HCT116 (cell line): ENCODE results near the gene SLC22A7. TPM values are rescaled to one million over a fixed set of nuclear protein-coding genes. Genes with fewer than 3 reads are reported as not detected.

Experiments used
- ATAC-seq: fragments of 200-7000 bp; cut with Tn5 transposase; 2 replicates; pipeline ENCODE4 v1.9.1; 2020; ENCODE audit warnings: mild to moderate bottlenecking, moderate library complexity
- BruUV-seq: library from RNA; stranded (reverse); fragments of 400-500 nt; replicated peaks from 2 replicates; lab custom pipeline; 2021; lab: Mats Ljungman, UMichigan
- CTCF ChIA-PET: fragments of 300-600 bp; sonication (Branson Sonifier 250); formaldehyde crosslinking; loops from one replicate; lab custom pipeline; 2021; ENCODE audit warnings: antibody characterized with exemption; lab: Charles Lee
- POLR2A ChIA-PET: fragments of 300-600, 350-600 bp; sonication (Branson Sonifier 250); formaldehyde crosslinking; loops from one replicate; lab custom pipeline; 2021; ENCODE audit warnings: antibody characterized with exemption; lab: Charles Lee
- RAD21 ChIA-PET, 2 experiments: fragments of 300-600 bp; sonication (Branson Sonifier 250); formaldehyde crosslinking; loops; one replicate each; lab custom pipeline; 2023; ENCODE audit warnings: low total read pairs in 2 of 2; ENCODE audit not compliant: uncharacterized antibody in 2 of 2, unreplicated experiment in 2 of 2, low non-redundant PET in 1 of 2; lab: Charles Lee
- DNase-seq: peaks from one replicate; pipeline ENCODE4 v3.0.0-alpha.2; 2010; ENCODE audit warnings: low read depth, low spot score
- H2AFZ ChIP-seq: fragments of 200-600 bp; shearing (Covaris generic), sonication (generic); 2 replicates; pipeline ENCODE4 v1.6.1; 2017; ENCODE audit warnings: low read depth, mixed run types, mixed read lengths, antibody characterized with exemption, low read length; ENCODE audit not compliant: poor library complexity, severe bottlenecking
- H3K27ac ChIP-seq: 2 replicates; pipeline ENCODE4 v1.5.1; 2012; ENCODE audit warnings: low read depth, low read length
- H3K27me3 ChIP-seq: fragments of 200-600 bp; sonication (generic); 2 replicates; pipeline ENCODE4 v1.6.1; 2016; ENCODE audit warnings: mixed run types, low read length, mixed read lengths; ENCODE audit not compliant: insufficient read depth
- H3K36me3 ChIP-seq, 2 experiments: fragments of 200-500 bp in 1 of 2; fragments of 200-600 bp in 1 of 2; sonication (Bioruptor generic) in 1 of 2; sonication (generic) in 1 of 2; 2 replicates each; pipeline versions ENCODE4 v1.5.1 to v1.6.1; 2014 to 2016; ENCODE audit warnings: low read length in 2 of 2, inconsistent platforms in 1 of 2, mixed read lengths in 1 of 2, mixed run types in 1 of 2; ENCODE audit not compliant: insufficient read depth in 2 of 2, control insufficient read depth in 1 of 2
- H3K4me1 ChIP-seq, 2 experiments: fragments of 200-600 bp in 1 of 2; sonication (generic) in 1 of 2; 2 replicates each; pipeline versions ENCODE4 v1.5.1 to v1.6.1; 2012 to 2017; ENCODE audit warnings: low read length in 2 of 2, inconsistent platforms in 1 of 2, mild to moderate bottlenecking in 1 of 2, mixed read lengths in 1 of 2, mixed run types in 1 of 2, moderate library complexity in 1 of 2; ENCODE audit not compliant: insufficient read depth in 2 of 2, control insufficient read depth in 1 of 2
- H3K4me2 ChIP-seq: fragments of 200-600 bp; sonication (generic); 2 replicates; pipeline ENCODE4 v1.6.1; 2017; ENCODE audit warnings: mixed run types, low read length, mixed read lengths
- H3K4me3 ChIP-seq, 2 experiments: fragments of 200-600 bp in 1 of 2; sonication (generic) in 1 of 2; replicated peaks in 1 of 2; 2 replicates each; pipeline ENCODE4 v1.5.1; 2011 to 2016; ENCODE audit warnings: low read length in 2 of 2, control low read depth in 1 of 2, low read depth in 1 of 2, mild to moderate bottlenecking in 1 of 2, mixed read lengths in 1 of 2, mixed run types in 1 of 2
- H3K79me2 ChIP-seq: fragments of 200-600 bp; sonication (generic); 2 replicates; pipeline ENCODE4 v1.6.1; 2017; ENCODE audit warnings: mild to moderate bottlenecking, mixed run types, low read length, moderate library complexity, mixed read lengths; ENCODE audit not compliant: insufficient read depth
- H3K9ac ChIP-seq: fragments of 200-600 bp; sonication (generic); 2 replicates; pipeline ENCODE4 v1.6.1; 2016; ENCODE audit warnings: low read length, mixed read lengths
- H3K9me2 ChIP-seq: fragments of 200-600 bp; sonication (generic), shearing (Covaris generic); 2 replicates; pipeline ENCODE4 v1.6.1; 2017; ENCODE audit warnings: mixed run types, mild to moderate bottlenecking, moderate library complexity; ENCODE audit not compliant: insufficient read depth
- H3K9me3 ChIP-seq, 2 experiments: fragments of 200-500 bp in 1 of 2; fragments of 200-600 bp in 1 of 2; sonication (Bioruptor generic) in 1 of 2; sonication (generic) in 1 of 2; 2 replicates each; pipeline ENCODE4 v1.6.1; 2014 to 2017; ENCODE audit warnings: low read length in 2 of 2, mixed read lengths in 2 of 2, inconsistent platforms in 1 of 2, low read depth in 1 of 2, mild to moderate bottlenecking in 1 of 2, mixed run types in 1 of 2, moderate library complexity in 1 of 2; ENCODE audit not compliant: control insufficient read depth in 1 of 2, insufficient read depth in 1 of 2
- H4K20me1 ChIP-seq: fragments of 200-600 bp; sonication (generic), shearing (Covaris generic); 2 replicates; pipeline ENCODE4 v1.6.1; 2017; ENCODE audit warnings: mixed run types, mild to moderate bottlenecking, moderate library complexity; ENCODE audit not compliant: insufficient read depth
- ATF3 ChIP-seq: IDR thresholded peaks from 2 replicates; pipeline ENCODE4 v1.6.1; 2012
- CBX3 ChIP-seq: IDR thresholded peaks from 2 replicates; pipeline ENCODE4 v1.6.1; 2012; ENCODE audit warnings: low read depth
- CEBPB ChIP-seq: IDR thresholded peaks from 2 replicates; pipeline ENCODE4 v1.6.1; 2012; ENCODE audit warnings: low read depth
- CTCF ChIP-seq, 3 experiments: fragments of 200-600 bp in 1 of 3; sonication (generic) in 1 of 3; IDR thresholded peaks in 2 of 3; conservative IDR thresholded peaks in 1 of 3; 2 replicates each; pipeline ENCODE4 v1.5.1; 2012 to 2017; ENCODE audit warnings: low read depth in 2 of 3, low read length in 2 of 3, antibody characterized with exemption in 1 of 3, borderline replicate concordance in 1 of 3, control low read depth in 1 of 3, mild to moderate bottlenecking in 1 of 3, mixed read lengths in 1 of 3, mixed run types in 1 of 3, moderate library complexity in 1 of 3; ENCODE audit not compliant: insufficient read depth in 1 of 3
- EGR1 ChIP-seq: IDR thresholded peaks from 2 replicates; pipeline ENCODE4 v1.6.1; 2012; ENCODE audit warnings: low read depth
- ELF1 ChIP-seq: IDR thresholded peaks from 2 replicates; pipeline ENCODE4 v1.6.1; 2012; ENCODE audit warnings: low read depth, borderline replicate concordance
- EZH2phosphoT487 ChIP-seq: fragments of 200-600 bp; IDR thresholded peaks from 2 replicates; pipeline ENCODE4 v1.6.1; 2018; ENCODE audit warnings: antibody characterized with exemption, borderline replicate concordance
- FOSL1 ChIP-seq: IDR thresholded peaks from 2 replicates; pipeline ENCODE4 v1.6.1; 2012; ENCODE audit warnings: low read depth
- JUND ChIP-seq: IDR thresholded peaks from 2 replicates; pipeline ENCODE4 v1.6.1; 2012
- MAX ChIP-seq: IDR thresholded peaks from 2 replicates; pipeline ENCODE4 v1.6.1; 2012
- POLR2A ChIP-seq: IDR thresholded peaks from 2 replicates; pipeline ENCODE4 v1.7.0; 2011; ENCODE audit warnings: borderline replicate concordance; ENCODE audit not compliant: insufficient read depth, insufficient read length; ENCODE audit errors: extremely low read depth
- POLR2AphosphoS5 ChIP-seq: IDR thresholded peaks from 2 replicates; pipeline ENCODE4 v1.6.1; 2011; ENCODE audit warnings: mild to moderate bottlenecking, low read depth, low read length, moderate library complexity
- RAD21 ChIP-seq: IDR thresholded peaks from 2 replicates; pipeline ENCODE4 v1.6.1; 2012; ENCODE audit warnings: low read depth, mild to moderate bottlenecking
- SP1 ChIP-seq: IDR thresholded peaks from 2 replicates; pipeline ENCODE4 v1.6.1; 2012; ENCODE audit warnings: low read depth
- TCF7L2 ChIP-seq: IDR thresholded peaks from 2 replicates; pipeline ENCODE4 v1.7.0; 2011; ENCODE audit warnings: borderline replicate concordance, inconsistent platforms; ENCODE audit not compliant: insufficient read depth, insufficient read length; ENCODE audit errors: extremely low read depth
- YY1 ChIP-seq: IDR thresholded peaks from 2 replicates; pipeline ENCODE4 v1.6.1; 2011; ENCODE audit warnings: low read length, low read depth, moderate library complexity, mild to moderate bottlenecking; ENCODE audit not compliant: insufficient replicate concordance; ENCODE audit errors: extremely low read depth
- ZBTB33 ChIP-seq: IDR thresholded peaks from 2 replicates; pipeline ENCODE4 v1.6.1; 2011; ENCODE audit warnings: mild to moderate bottlenecking, low read length, moderate library complexity; ENCODE audit not compliant: insufficient replicate concordance; ENCODE audit errors: extremely low read depth
- ZFX ChIP-seq: fragments of 450-650 bp; IDR thresholded peaks from 2 replicates; pipeline ENCODE4 v1.6.1; 2017
- ZNF274 ChIP-seq: fragments of 200-500 bp; sonication (Bioruptor generic); IDR thresholded peaks from 2 replicates; pipeline ENCODE4 v1.6.1; 2014; ENCODE audit warnings: mild to moderate bottlenecking, low read depth, low read length, inconsistent platforms
- intact Hi-C: fragments of 100-400 bp; cut with micrococcal nuclease; formaldehyde crosslinking; loops from 2 replicates; pipeline ENCODE4 v1.10.0; 2022
- total RNA-seq: library from RNA; stranded (reverse); gene quantifications from one replicate; pipeline ENCODE4 v1.2.1, GENCODE V29; 2021; ENCODE audit not compliant: unreplicated experiment

Gene SLC22A7
- total RNA-seq, 1 experiment from 2014 or later, result not detected

GRCh38 chr6:43338243-43338642 lies 40.2 kb downstream of the SLC22A7 start:
- H3K4me1 ChIP-seq, result peaks cover 4 to 6% of the 10 kb centered on the region in 2 experiments; a peak in 3 of 4 replicates
- ATAC-seq, result no peak
- no TSS peak for BruUV-seq
- no peak overlapping the region for H3K27ac ChIP-seq
- ChIA-PET RAD21 (no interaction called here), CTCF (no interaction called here), POLR2A (no interaction called here)
- no peak for TF ChIP-seq EZH2phosphoT487
- no peak for TF ChIP-seq POLR2A
- no peak for TF ChIP-seq ZFX
- TF ChIP-seq RAD21, result no peak
- TF ChIP-seq CEBPB, result no peak
- TF ChIP-seq ATF3, result no peak
- no peak for TF ChIP-seq ZNF274
- no peak for TF ChIP-seq EGR1
- TF ChIP-seq FOSL1, result no peak
- no peak for TF ChIP-seq CBX3
- no peak for TF ChIP-seq YY1
- TF ChIP-seq POLR2AphosphoS5, result no peak
- no peak for TF ChIP-seq MAX
- TF ChIP-seq ZBTB33, result no peak
- no peak for TF ChIP-seq ELF1
- no peak for TF ChIP-seq SP1
- TF ChIP-seq JUND, result no peak
- no peak for TF ChIP-seq TCF7L2
- TF ChIP-seq CTCF (IDR thresholded peaks at IDR 0.05 in 2 of 3, conservative IDR thresholded peaks at IDR 0.05 in 1 of 3; ENCODE audit: borderline replicate concordance in 1 of 3, insufficient read depth in 1 of 3, low read depth in 2 of 3, low read length in 2 of 3), result no peak
- H3K27me3 ChIP-seq, result no peaks in the 10 kb centered on the region
- H3K9ac ChIP-seq, result no peak overlapping the region
- no peak overlapping the region for H3K4me2 ChIP-seq
- DNase-seq, result no peak
- no peaks in the 10 kb centered on the region for H3K9me3 ChIP-seq
- H3K36me3 ChIP-seq, result peaks cover 4 to 15% of the 10 kb centered on the region in 2 experiments; a peak in 3 of 4 replicates
- no peaks in the 10 kb centered on the region for H4K20me1 ChIP-seq
- H3K79me2 ChIP-seq, result no peaks in the 10 kb centered on the region
- H3K9me2 ChIP-seq, result no peaks in the 10 kb centered on the region
- H2AFZ ChIP-seq, result no peak overlapping the region
- intact Hi-C loops, result no loop called here
- no peak overlapping the region for H3K4me3 ChIP-seq
